Suprapubic skin (tissue), 4 donors: Measurements from ENCODE around the gene XIAP. TPM values are rescaled to one million over a fixed set of nuclear protein-coding genes. Genes with fewer than 3 reads are reported as not detected.

Source experiments
- DNase-seq, 2 donors: peaks; one replicate each; pipeline ENCODE4 v3.0.0-alpha.2; 2019; ENCODE audit warnings: low spot score in 2 of 2
- H3K27ac ChIP-seq: fragments of 200-600 bp; sonication (generic); one replicate; pipeline ENCODE4 v1.5.1; 2019
- H3K27me3 ChIP-seq: fragments of 200-600 bp; sonication (generic); one replicate; pipeline ENCODE4 v1.5.1; 2019
- H3K36me3 ChIP-seq: fragments of 200-600 bp; sonication (generic); one replicate; pipeline ENCODE4 v1.5.1; 2019
- H3K4me1 ChIP-seq: fragments of 200-600 bp; sonication (generic); one replicate; pipeline ENCODE4 v1.5.1; 2019
- H3K4me3 ChIP-seq: fragments of 200-600 bp; sonication (generic); one replicate; pipeline ENCODE4 v1.5.1; 2019; ENCODE audit warnings: mild to moderate bottlenecking
- H3K9me3 ChIP-seq: fragments of 200-600 bp; sonication (generic); one replicate; pipeline ENCODE4 v1.5.1; 2019
- EP300 ChIP-seq: sonication (generic); formaldehyde crosslinking; IDR thresholded peaks from one replicate; pipeline ENCODE4 v1.6.1; 2017; ENCODE audit warnings: antibody characterized with exemption
- POLR2A ChIP-seq, 2 donors: fragments of 450-650 bp; IDR thresholded peaks; one replicate each; pipeline ENCODE4 v1.6.1; 2017; ENCODE audit warnings: antibody characterized with exemption in 2 of 2, mild to moderate bottlenecking in 2 of 2, moderate library complexity in 2 of 2
- POLR2AphosphoS5 ChIP-seq, 3 donors: sonication (generic); formaldehyde crosslinking; IDR thresholded peaks; one replicate each; pipeline ENCODE4 v1.6.1; 2017; ENCODE audit warnings: antibody characterized with exemption in 3 of 3
- WGBS: methylation state at CpG from one replicate; pipeline ENCODE4 v1.1.5; 2018; 5-methylcytosine and 5-hydroxymethylcytosine counted together
- total RNA-seq, 4 donors: library from RNA; depleted of rRNA; stranded (reverse); fragments of >200 nt; gene quantifications; one replicate each; pipeline ENCODE4 v1.1.0, GENCODE V29; 2016
- TF ChIP-seq, protein P1 (sequence below), 2 donors: fragments of 200-600 bp in 1 of 2; fragments of 450-650 bp in 1 of 2; sonication (generic) in 1 of 2; IDR thresholded peaks; one replicate each; pipeline ENCODE4 v1.5.1; 2016 to 2019; ENCODE audit warnings: antibody characterized with exemption in 2 of 2, mild to moderate bottlenecking in 1 of 2, moderate library complexity in 1 of 2

Gene XIAP
- total RNA-seq, 4 donors from 2014 or later = 20.9 to 27.6 (median 24.4) TPM

DNA sequence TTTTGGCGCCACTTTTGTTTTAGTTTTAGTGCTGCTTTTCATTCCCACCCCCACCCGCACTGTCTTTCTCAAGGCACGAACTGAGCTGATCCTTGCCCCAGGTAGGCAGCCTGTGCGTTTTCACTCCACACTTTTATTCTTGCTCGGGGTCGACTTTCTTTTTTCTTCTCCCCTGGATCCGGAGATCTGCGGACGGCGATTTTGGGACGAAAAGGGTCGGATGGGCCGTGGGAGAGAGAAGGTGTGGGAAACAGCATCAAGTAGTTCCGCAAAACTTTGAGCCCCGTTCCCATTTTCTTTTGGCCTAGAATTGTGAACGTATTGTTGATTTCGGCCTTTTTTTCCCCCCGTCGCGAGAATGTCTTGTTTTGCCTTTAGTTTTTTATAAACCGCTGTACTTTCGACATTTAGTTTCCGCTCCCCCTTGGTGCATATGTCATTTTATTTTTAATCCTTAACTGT is 102.2 kb downstream of the XIAP start:
- DNase-seq = no peak
- H3K27ac ChIP-seq = peak overlapping the region; percentile 100
- 35% methylated on average over 23 of the region's 23 CpGs for WGBS
- H3K27me3 ChIP-seq = no peaks in the 10 kb centered on the region
- no peaks in the 10 kb centered on the region for H3K9me3 ChIP-seq
- no peaks in the 10 kb centered on the region for H3K36me3 ChIP-seq
- TF ChIP-seq POLR2AphosphoS5 (IDR thresholded peaks at IDR 0.05) (no peak), EP300 (no peak), POLR2A (IDR thresholded peaks at IDR 0.05) (no peak)
- TF ChIP-seq, protein P1, sequence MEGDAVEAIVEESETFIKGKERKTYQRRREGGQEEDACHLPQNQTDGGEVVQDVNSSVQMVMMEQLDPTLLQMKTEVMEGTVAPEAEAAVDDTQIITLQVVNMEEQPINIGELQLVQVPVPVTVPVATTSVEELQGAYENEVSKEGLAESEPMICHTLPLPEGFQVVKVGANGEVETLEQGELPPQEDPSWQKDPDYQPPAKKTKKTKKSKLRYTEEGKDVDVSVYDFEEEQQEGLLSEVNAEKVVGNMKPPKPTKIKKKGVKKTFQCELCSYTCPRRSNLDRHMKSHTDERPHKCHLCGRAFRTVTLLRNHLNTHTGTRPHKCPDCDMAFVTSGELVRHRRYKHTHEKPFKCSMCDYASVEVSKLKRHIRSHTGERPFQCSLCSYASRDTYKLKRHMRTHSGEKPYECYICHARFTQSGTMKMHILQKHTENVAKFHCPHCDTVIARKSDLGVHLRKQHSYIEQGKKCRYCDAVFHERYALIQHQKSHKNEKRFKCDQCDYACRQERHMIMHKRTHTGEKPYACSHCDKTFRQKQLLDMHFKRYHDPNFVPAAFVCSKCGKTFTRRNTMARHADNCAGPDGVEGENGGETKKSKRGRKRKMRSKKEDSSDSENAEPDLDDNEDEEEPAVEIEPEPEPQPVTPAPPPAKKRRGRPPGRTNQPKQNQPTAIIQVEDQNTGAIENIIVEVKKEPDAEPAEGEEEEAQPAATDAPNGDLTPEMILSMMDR (IDR thresholded peaks at IDR 0.05) = no peak
- peak overlapping the region; percentile 80 for H3K4me3 ChIP-seq
- H3K4me1 ChIP-seq = peaks cover 15% of the 10 kb centered on the region

DNA sequence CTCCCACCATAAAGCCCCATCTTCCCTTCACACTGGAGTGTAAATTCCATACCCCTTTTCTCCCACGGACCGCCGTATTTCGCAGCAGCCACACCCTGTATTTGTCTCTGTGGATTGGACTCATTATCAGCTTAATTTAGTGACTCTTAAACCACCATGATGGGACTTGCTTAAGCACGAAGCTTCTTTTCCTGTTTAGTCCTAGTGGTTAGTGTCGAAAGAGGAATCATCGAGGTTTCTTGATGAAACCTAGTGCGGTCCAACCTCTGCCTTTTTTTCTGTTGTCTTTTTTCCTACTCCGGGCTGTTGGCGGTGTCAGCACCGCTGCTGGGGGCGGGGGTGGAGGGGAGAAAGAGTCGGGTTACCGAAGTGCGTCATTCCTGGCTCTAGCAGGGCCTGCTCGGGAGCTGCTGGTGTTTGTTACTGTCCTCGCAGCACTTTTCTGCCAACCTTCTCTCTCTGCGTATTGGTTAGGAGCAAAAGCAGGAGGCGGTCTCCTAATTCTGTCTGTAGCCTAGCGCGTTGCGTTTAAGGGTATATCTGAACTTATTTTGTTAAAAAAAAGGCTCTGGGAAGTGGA is 103.0 kb downstream of the XIAP start:
- DNase-seq = peak; percentile 92 to 93
- Histone ChIP-seq H3K4me3 (peak overlapping the region; percentile 80), H3K27ac (peak overlapping the region; percentile 100), H3K4me1 (peaks cover 15% of the 10 kb centered on the region), H3K27me3 (no peaks in the 10 kb centered on the region), H3K9me3 (no peaks in the 10 kb centered on the region), H3K36me3 (no peaks in the 10 kb centered on the region)
- 25% methylated on average over 22 of the region's 22 CpGs for WGBS
- TF ChIP-seq, protein P1 (IDR thresholded peaks at IDR 0.05) = no peak
- peak; percentile 22 to 69 for TF ChIP-seq POLR2A (IDR thresholded peaks at IDR 0.05)
- no peak for TF ChIP-seq EP300
- TF ChIP-seq POLR2AphosphoS5 (IDR thresholded peaks at IDR 0.05) = peak in 2 of 3 donors; percentile 39 to 46

Other genes starting within 250 kb of the XIAP start
- 100 to 1,000 TPM in 1 of 4 donors, 10 to 100 TPM in 3; 61.6 to 184 (median 71.1) TPM for gene THOC2, start 127.0 kb upstream of the XIAP start, total RNA-seq
- 10 to 100 TPM; 40.0 to 68.2 (median 59.0) TPM for gene STAG2, start 101.7 kb downstream of the XIAP start, total RNA-seq